OCI-LY3 (cell line): Measurements from ENCODE around the gene RBM34.

Experiments
- H2AFZ ChIP-seq: fragments of 200-600, 300-600 bp; shearing (Covaris generic); 2 replicates; pipeline ENCODE4 v1.6.0; 2014; ENCODE audit warnings: antibody characterized with exemption, low read depth, low read length
- H3K27ac ChIP-seq: fragments of 200-600, 300-600 bp; sonication (generic); 2 replicates; pipeline ENCODE4 v1.5.1; 2014; ENCODE audit warnings: mild to moderate bottlenecking, low read length, moderate library complexity, mixed read lengths
- H3K27me3 ChIP-seq: fragments of 200-600, 300-600 bp; sonication (generic); 2 replicates; pipeline ENCODE4 v1.6.1; 2014; ENCODE audit warnings: low read depth, low read length, mixed read lengths
- H3K36me3 ChIP-seq: fragments of 200-600, 300-600 bp; sonication (generic); replicated peaks from 2 replicates; pipeline ENCODE3; 2014; ENCODE audit warnings: low read depth, low read length, mixed read lengths
- H3K4me1 ChIP-seq: fragments of 300-600, 200-600 bp; sonication (generic); 2 replicates; pipeline ENCODE4 v1.6.1; 2014; ENCODE audit warnings: low read length, mixed read lengths
- H3K4me2 ChIP-seq: fragments of 200-600, 300-600 bp; sonication (generic); 2 replicates; pipeline ENCODE4 v1.6.1; 2014; ENCODE audit warnings: low read length, mixed read lengths
- H3K4me3 ChIP-seq: fragments of 300-600, 200-600 bp; sonication (generic); 2 replicates; pipeline ENCODE4 v1.5.1; 2014; ENCODE audit warnings: antibody characterized with exemption, mild to moderate bottlenecking, low read length, moderate library complexity
- H3K79me2 ChIP-seq: fragments of 300-600, 200-600 bp; shearing (Covaris generic); 2 replicates; pipeline ENCODE4 v1.6.1; 2014; ENCODE audit warnings: mild to moderate bottlenecking, low read length, mixed read lengths
- H3K9ac ChIP-seq: fragments of 300-600, 200-600 bp; shearing (Covaris generic); 2 replicates; pipeline ENCODE4 v1.6.0; 2014; ENCODE audit warnings: mild to moderate bottlenecking, low read length, moderate library complexity
- H3K9me3 ChIP-seq: fragments of 200-600, 300-600 bp; shearing (Covaris generic); 2 replicates; pipeline ENCODE4 v1.6.1; 2014; ENCODE audit warnings: low read length, mixed read lengths; ENCODE audit not compliant: insufficient read depth
- H4K20me1 ChIP-seq: fragments of 200-600, 300-600 bp; sonication (generic); 2 replicates; pipeline ENCODE4 v1.6.1; 2016; ENCODE audit warnings: low read length, mixed read lengths; ENCODE audit not compliant: insufficient read depth
- EZH2phosphoT487 ChIP-seq: fragments of 200-600 bp; shearing (Covaris generic); IDR thresholded peaks from 2 replicates; pipeline ENCODE4 v1.6.1; 2018; ENCODE audit warnings: antibody characterized with exemption, mixed run types, low read depth
- TF ChIP-seq, protein P1 (sequence below): fragments of 200-600, 300-600 bp; sonication (generic); IDR thresholded peaks from 2 replicates; pipeline ENCODE4 v1.5.1; 2014; ENCODE audit warnings: antibody characterized with exemption, low read length, low read depth

The RBM34 gene

DNA sequence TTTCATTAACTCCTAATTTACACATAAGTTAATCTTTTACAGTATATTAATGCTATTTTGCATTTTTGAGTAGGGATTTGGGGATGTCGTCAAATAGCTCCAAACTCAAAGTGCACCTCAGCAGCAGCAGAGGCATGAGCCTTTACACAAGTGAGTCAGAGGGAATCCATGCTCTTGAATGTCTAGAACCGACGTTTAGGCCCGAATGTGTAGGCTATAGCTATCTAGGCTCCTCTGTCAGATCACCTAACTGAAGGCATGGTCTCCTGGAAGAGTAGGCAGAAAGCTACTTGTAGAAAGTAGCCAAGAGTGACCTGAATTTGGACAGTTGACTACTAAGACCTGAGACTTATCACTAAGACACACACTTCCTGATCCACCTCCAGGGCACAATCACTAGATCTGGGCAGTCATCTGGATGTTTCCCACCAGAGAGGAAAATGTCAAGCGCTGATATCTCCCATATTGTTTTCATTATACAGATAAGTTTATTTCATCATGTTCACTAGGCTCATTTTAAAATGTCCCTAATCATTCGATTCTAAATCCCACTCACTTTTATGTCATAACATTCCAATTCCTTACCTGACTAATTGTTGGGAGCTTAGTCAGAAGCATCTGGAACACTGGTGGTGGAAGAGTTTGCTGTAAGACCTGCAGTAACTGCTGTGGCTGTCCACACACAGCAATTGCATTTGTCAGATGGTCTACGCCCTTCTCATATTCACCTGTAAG lies 47.7 kb downstream of the RBM34 start:
- H3K4me1 ChIP-seq = no peaks in the 10 kb centered on the region
- peaks cover 65% of the 10 kb centered on the region for H3K36me3 ChIP-seq
- TF ChIP-seq EZH2phosphoT487 = no peak
- TF ChIP-seq, protein P1, sequence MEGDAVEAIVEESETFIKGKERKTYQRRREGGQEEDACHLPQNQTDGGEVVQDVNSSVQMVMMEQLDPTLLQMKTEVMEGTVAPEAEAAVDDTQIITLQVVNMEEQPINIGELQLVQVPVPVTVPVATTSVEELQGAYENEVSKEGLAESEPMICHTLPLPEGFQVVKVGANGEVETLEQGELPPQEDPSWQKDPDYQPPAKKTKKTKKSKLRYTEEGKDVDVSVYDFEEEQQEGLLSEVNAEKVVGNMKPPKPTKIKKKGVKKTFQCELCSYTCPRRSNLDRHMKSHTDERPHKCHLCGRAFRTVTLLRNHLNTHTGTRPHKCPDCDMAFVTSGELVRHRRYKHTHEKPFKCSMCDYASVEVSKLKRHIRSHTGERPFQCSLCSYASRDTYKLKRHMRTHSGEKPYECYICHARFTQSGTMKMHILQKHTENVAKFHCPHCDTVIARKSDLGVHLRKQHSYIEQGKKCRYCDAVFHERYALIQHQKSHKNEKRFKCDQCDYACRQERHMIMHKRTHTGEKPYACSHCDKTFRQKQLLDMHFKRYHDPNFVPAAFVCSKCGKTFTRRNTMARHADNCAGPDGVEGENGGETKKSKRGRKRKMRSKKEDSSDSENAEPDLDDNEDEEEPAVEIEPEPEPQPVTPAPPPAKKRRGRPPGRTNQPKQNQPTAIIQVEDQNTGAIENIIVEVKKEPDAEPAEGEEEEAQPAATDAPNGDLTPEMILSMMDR = no peak
- H3K79me2 ChIP-seq = peaks cover 52% of the 10 kb centered on the region
- H3K27ac ChIP-seq = no peak overlapping the region
- no peak overlapping the region for H3K4me2 ChIP-seq
- no peaks in the 10 kb centered on the region for H3K9me3 ChIP-seq
- no peak overlapping the region for H2AFZ ChIP-seq
- H3K4me3 ChIP-seq = no peak overlapping the region
- H3K27me3 ChIP-seq = no peaks in the 10 kb centered on the region
- H4K20me1 ChIP-seq = peaks cover 35% of the 10 kb centered on the region
- H3K9ac ChIP-seq = no peak overlapping the region

GRCh38 chr1:235112297-235113182 lies 48.5 kb downstream of the RBM34 start:
- Histone ChIP-seq H3K27me3 (no peaks in the 10 kb centered on the region), H3K36me3 (peaks cover 61% of the 10 kb centered on the region), H3K27ac (no peak overlapping the region), H3K9me3 (no peaks in the 10 kb centered on the region), H3K4me3 (no peak overlapping the region), H3K4me2 (no peak overlapping the region), H3K4me1 (no peaks in the 10 kb centered on the region), H2AFZ (no peak overlapping the region), H3K79me2 (peaks cover 44% of the 10 kb centered on the region), H3K9ac (no peak overlapping the region), H4K20me1 (peaks cover 27% of the 10 kb centered on the region)
- no peak for TF ChIP-seq EZH2phosphoT487
- TF ChIP-seq, protein P1 = no peak

- H3K27me3 ChIP-seq = no peaks in the 10 kb centered on the region
- peaks cover 63% of the 10 kb centered on the region for H3K36me3 ChIP-seq
- no peak overlapping the region for H3K4me3 ChIP-seq
- no peak overlapping the region for H3K9ac ChIP-seq
- no peak overlapping the region for H2AFZ ChIP-seq
- H3K27ac ChIP-seq = no peak overlapping the region
- H3K79me2 ChIP-seq = peaks cover 33% of the 10 kb centered on the region
- peaks cover 32% of the 10 kb centered on the region for H4K20me1 ChIP-seq
- no peaks in the 10 kb centered on the region for H3K9me3 ChIP-seq
- peaks cover 3% of the 10 kb centered on the region; the same call in 1 of the 2 replicates for H3K4me1 ChIP-seq
- TF ChIP-seq EZH2phosphoT487 = no peak
- TF ChIP-seq, protein P1 = no peak
- H3K4me2 ChIP-seq = no peak overlapping the region
Measured at GRCh38 chr1:235111107-235111506, 49.9 kb downstream of the RBM34 start.

- Histone ChIP-seq H3K79me2 (peaks cover 17% of the 10 kb centered on the region), H3K4me1 (peaks cover 22% of the 10 kb centered on the region), H3K27me3 (no peaks in the 10 kb centered on the region), H2AFZ (no peak overlapping the region), H3K27ac (no peak overlapping the region), H3K9ac (no peak overlapping the region), H3K4me3 (no peak overlapping the region), H3K9me3 (no peaks in the 10 kb centered on the region), H4K20me1 (peaks cover 32% of the 10 kb centered on the region), H3K4me2 (no peak overlapping the region), H3K36me3 (peaks cover 50% of the 10 kb centered on the region)
- TF ChIP-seq, protein P1 = no peak
- no peak for TF ChIP-seq EZH2phosphoT487
Measured at GRCh38 chr1:235108876-235109275, 52.2 kb downstream of the RBM34 start.
